Mononuclear cell (primary cell): ENCODE data around the gene TMEM109. TPM values are rescaled to one million over a fixed set of nuclear protein-coding genes. Genes with fewer than 3 reads are reported as not detected.
A peak's percentile ranks its signal among the peaks of the same experiment; 100 is the strongest.

Experiments used
- H3K27me3 ChIP-seq: 2 replicates; pipeline ENCODE4 v1.6.0; 2011; ENCODE audit warnings: low read length, control low read depth; ENCODE audit not compliant: insufficient read depth
- H3K4me1 ChIP-seq: 2 replicates; pipeline ENCODE4 v1.5.1; 2011; ENCODE audit warnings: mild to moderate bottlenecking, low read length, control low read depth; ENCODE audit not compliant: insufficient read depth
- H3K4me3 ChIP-seq: 2 replicates; pipeline ENCODE4 v1.5.1; 2011; ENCODE audit warnings: mild to moderate bottlenecking, low read length, moderate library complexity
- H3K9me3 ChIP-seq: 2 replicates; pipeline ENCODE4 v1.5.1; 2011; ENCODE audit warnings: low read depth, mild to moderate bottlenecking, control low read depth, low read length
- total RNA-seq: library from RNA; depleted of rRNA; stranded (reverse); fragments of >200 nt; gene quantifications from one replicate; pipeline ENCODE4 v1.2.3, GENCODE V29; 2012

Gene TMEM109
- total RNA-seq, 1 donor: 24.0 TPM

GRCh38 chr11:60924906-60925853, 11.2 kb downstream of the TMEM109 start:
- peak overlapping the region; percentile 22 for H3K4me3 ChIP-seq
- peaks cover 33% of the 10 kb centered on the region for H3K27me3 ChIP-seq
- H3K9me3 ChIP-seq: no peaks in the 10 kb centered on the region
- peaks cover 19% of the 10 kb centered on the region for H3K4me1 ChIP-seq

- H3K9me3 ChIP-seq: no peaks in the 10 kb centered on the region
- H3K4me3 ChIP-seq: no peak overlapping the region
- peaks cover 19% of the 10 kb centered on the region for H3K4me1 ChIP-seq
- H3K27me3 ChIP-seq: peaks cover 33% of the 10 kb centered on the region
Observed at GRCh38 chr11:60925868-60926267, 11.9 kb downstream of the TMEM109 start.

GRCh38 chr11:60926500-60926899, 12.5 kb downstream of the TMEM109 start:
- peaks cover 33% of the 10 kb centered on the region for H3K27me3 ChIP-seq
- no peak overlapping the region for H3K4me3 ChIP-seq
- H3K4me1 ChIP-seq: peaks cover 23% of the 10 kb centered on the region
- H3K9me3 ChIP-seq: no peaks in the 10 kb centered on the region

- Histone ChIP-seq H3K4me1 (peaks cover 28% of the 10 kb centered on the region), H3K9me3 (no peaks in the 10 kb centered on the region), H3K27me3 (peaks cover 33% of the 10 kb centered on the region), H3K4me3 (no peak overlapping the region)
Observed at GRCh38 chr11:60927061-60927592, 13.2 kb downstream of the TMEM109 start.

- no peaks in the 10 kb centered on the region for H3K9me3 ChIP-seq
- H3K4me1 ChIP-seq: peaks cover 29% of the 10 kb centered on the region
- peaks cover 33% of the 10 kb centered on the region for H3K27me3 ChIP-seq
- no peak overlapping the region for H3K4me3 ChIP-seq
Observed at GRCh38 chr11:60927600-60927999, 13.6 kb downstream of the TMEM109 start.

GRCh38 chr11:60928563-60929001, 14.6 kb downstream of the TMEM109 start:
- no peak overlapping the region for H3K4me3 ChIP-seq
- peaks cover 31% of the 10 kb centered on the region for H3K27me3 ChIP-seq
- no peaks in the 10 kb centered on the region for H3K9me3 ChIP-seq
- peaks cover 31% of the 10 kb centered on the region for H3K4me1 ChIP-seq

GRCh38 chr11:60929764-60930163, 15.8 kb downstream of the TMEM109 start:
- Histone ChIP-seq H3K27me3 (peaks cover 21% of the 10 kb centered on the region), H3K9me3 (no peaks in the 10 kb centered on the region), H3K4me3 (no peak overlapping the region), H3K4me1 (peaks cover 21% of the 10 kb centered on the region)

- H3K4me3 ChIP-seq: no peak overlapping the region
- H3K4me1 ChIP-seq: peaks cover 15% of the 10 kb centered on the region
- H3K27me3 ChIP-seq: peaks cover 15% of the 10 kb centered on the region
- no peaks in the 10 kb centered on the region for H3K9me3 ChIP-seq
Observed at GRCh38 chr11:60930394-60930793, 16.4 kb downstream of the TMEM109 start.

GRCh38 chr11:60931917-60932316, 18.0 kb downstream of the TMEM109 start:
- no peaks in the 10 kb centered on the region for H3K9me3 ChIP-seq
- H3K27me3 ChIP-seq: peaks cover 1% of the 10 kb centered on the region
- H3K4me1 ChIP-seq: peaks cover 14% of the 10 kb centered on the region
- no peak overlapping the region for H3K4me3 ChIP-seq

GRCh38 chr11:60932605-60933356, 18.8 kb downstream of the TMEM109 start:
- no peaks in the 10 kb centered on the region for H3K9me3 ChIP-seq
- no peak overlapping the region for H3K4me3 ChIP-seq
- H3K27me3 ChIP-seq: no peaks in the 10 kb centered on the region
- H3K4me1 ChIP-seq: peaks cover 14% of the 10 kb centered on the region

- Histone ChIP-seq H3K4me1 (peaks cover 14% of the 10 kb centered on the region), H3K4me3 (no peak overlapping the region), H3K27me3 (no peaks in the 10 kb centered on the region), H3K9me3 (no peaks in the 10 kb centered on the region)
Observed at GRCh38 chr11:60933416-60934123, 19.6 kb downstream of the TMEM109 start.

- no peak overlapping the region for H3K4me3 ChIP-seq
- peaks cover 14% of the 10 kb centered on the region for H3K4me1 ChIP-seq
- H3K27me3 ChIP-seq: no peaks in the 10 kb centered on the region
- H3K9me3 ChIP-seq: no peaks in the 10 kb centered on the region
Observed at GRCh38 chr11:60934124-60934789, 20.3 kb downstream of the TMEM109 start.

GRCh38 chr11:60934790-60935605, 21.0 kb downstream of the TMEM109 start:
- Histone ChIP-seq H3K4me1 (peaks cover 14% of the 10 kb centered on the region), H3K9me3 (no peaks in the 10 kb centered on the region), H3K27me3 (no peaks in the 10 kb centered on the region), H3K4me3 (no peak overlapping the region)
